HEK293 (cell line): Measurements from ENCODE around the gene TOP2A.

Experiments
- CTCF ChIP-seq: fragments of 450-650 bp; formaldehyde crosslinking; IDR thresholded peaks from 2 replicates; pipeline ENCODE4 v1.5.1; 2016; ENCODE audit warnings: missing biosample characterization, missing genetic modification characterization
- KLF10 ChIP-seq: fragments of 450-650 bp; IDR thresholded peaks from 2 replicates; pipeline ENCODE4 v1.5.1; 2018; ENCODE audit warnings: missing biosample characterization, mild to moderate bottlenecking, missing genetic modification characterization
- KLF8 ChIP-seq: fragments of 450-650 bp; formaldehyde crosslinking; IDR thresholded peaks from 2 replicates; pipeline ENCODE4 v1.5.1; 2016; ENCODE audit warnings: missing biosample characterization, missing genetic modification characterization
- MEIS1 ChIP-seq: sonication (generic); formaldehyde crosslinking; IDR thresholded peaks from 2 replicates; pipeline ENCODE4 v1.8.1; 2022; ENCODE audit warnings: missing genetic modification reagents, mild to moderate bottlenecking, borderline replicate concordance
- PBX3 ChIP-seq: sonication (generic); formaldehyde crosslinking; IDR thresholded peaks from 2 replicates; pipeline ENCODE4 v1.8.1; 2022; ENCODE audit warnings: mild to moderate bottlenecking, moderate library complexity, missing genetic modification reagents
- TCF7L2 ChIP-seq: IDR thresholded peaks from 2 replicates; pipeline ENCODE4 v1.6.1; 2011; ENCODE audit warnings: low read depth, mild to moderate bottlenecking, inconsistent platforms, low read length, moderate library complexity, borderline replicate concordance
- ZNF10 ChIP-seq: fragments of 450-650 bp; formaldehyde crosslinking; IDR thresholded peaks from 2 replicates; pipeline ENCODE4 v1.5.1; 2017; ENCODE audit warnings: missing biosample characterization, missing genetic modification characterization
- ZNF138 ChIP-seq: fragments of 450-650 bp; formaldehyde crosslinking; IDR thresholded peaks from 2 replicates; pipeline ENCODE4 v1.5.1; 2016; ENCODE audit warnings: missing biosample characterization, missing genetic modification characterization, borderline replicate concordance
- ZNF335 ChIP-seq: fragments of 450-650 bp; formaldehyde crosslinking; conservative IDR thresholded peaks from 2 replicates; pipeline ENCODE4 v1.5.1; 2016; ENCODE audit warnings: missing biosample characterization, missing genetic modification characterization
- ZNF626 ChIP-seq: fragments of 450-650 bp; sonication (Bioruptor Pico); formaldehyde crosslinking; IDR thresholded peaks from 2 replicates; pipeline ENCODE4 v1.5.1; 2018; ENCODE audit warnings: missing biosample characterization, missing genetic modification characterization, inconsistent platforms
- ZNF658 ChIP-seq: fragments of 450-650 bp; formaldehyde crosslinking; IDR thresholded peaks from 2 replicates; pipeline ENCODE4; 2016; ENCODE audit warnings: missing biosample characterization, missing genetic modification characterization
- ZSCAN18 ChIP-seq: fragments of 450-650 bp; formaldehyde crosslinking; IDR thresholded peaks from 2 replicates; pipeline ENCODE4 v1.5.1; 2016; ENCODE audit warnings: missing biosample characterization, missing genetic modification characterization
- ZSCAN5A ChIP-seq: fragments of 450-650 bp; formaldehyde crosslinking; IDR thresholded peaks from 2 replicates; pipeline ENCODE4 v1.5.1; 2016; ENCODE audit warnings: missing biosample characterization, missing genetic modification characterization

GRCh38 chr17:40411821-40412220, 5.9 kb downstream of the TOP2A start:
- TF ChIP-seq CTCF = no peak
- TF ChIP-seq KLF8 = no peak
- TF ChIP-seq ZNF335 (tag by site-specific recombination) = no peak
- no peak for TF ChIP-seq PBX3 (CRISPR knock-in tag)
- TF ChIP-seq TCF7L2 = no peak
- no peak for TF ChIP-seq KLF10 (tag by site-specific recombination)
- no peak for TF ChIP-seq ZSCAN18
- TF ChIP-seq MEIS1 (CRISPR knock-in tag) = no peak
- no peak for TF ChIP-seq ZSCAN5A (tag by site-specific recombination)
- no peak for TF ChIP-seq ZNF626 (tag by site-specific recombination)
- no peak for TF ChIP-seq ZNF10 (tag by site-specific recombination)
- no peak for TF ChIP-seq ZNF658 (tag by site-specific recombination)
- TF ChIP-seq ZNF138 (tag by site-specific recombination) = no peak
